ENCODE data around the gene EEFSEC. TPM values are rescaled to one million over a fixed set of nuclear protein-coding genes. Genes with fewer than 3 reads are reported as not detected.

Gene EEFSEC
- total RNA-seq, 1 donor from 2014 or later: 13.6 TPM

GRCh38 chr3:128408693-128409623 lies 255.7 kb downstream of the EEFSEC start:
- no peak for DNase-seq (ENCODE audit: low spot score)

GRCh38 chr3:128409624-128410581 lies 256.6 kb downstream of the EEFSEC start:
- no peak for DNase-seq (ENCODE audit: low spot score)

GRCh38 chr3:128410669-128411573 lies 257.6 kb downstream of the EEFSEC start:
- DNase-seq (ENCODE audit: low spot score): no peak

GRCh38 chr3:128411574-128412064 lies 258.3 kb downstream of the EEFSEC start:
- no peak for DNase-seq (ENCODE audit: low spot score)

GRCh38 chr3:128412180-128413002 lies 259.1 kb downstream of the EEFSEC start:
- no peak for DNase-seq (ENCODE audit: low spot score)

GRCh38 chr3:128413003-128413370 lies 259.7 kb downstream of the EEFSEC start:
- DNase-seq (ENCODE audit: low spot score): no peak

- no peak for DNase-seq (ENCODE audit: low spot score)
Measured at GRCh38 chr3:128413413-128414205, 260.3 kb downstream of the EEFSEC start.

- DNase-seq (ENCODE audit: low spot score): no peak
Measured at GRCh38 chr3:128415200-128415772, 262.0 kb downstream of the EEFSEC start.

- no peak for DNase-seq (ENCODE audit: low spot score)
Measured at GRCh38 chr3:128415773-128416577, 262.7 kb downstream of the EEFSEC start.

GRCh38 chr3:128416578-128417211 lies 263.4 kb downstream of the EEFSEC start:
- DNase-seq (ENCODE audit: low spot score): no peak

GRCh38 chr3:128418900-128419299 lies 265.6 kb downstream of the EEFSEC start:
- DNase-seq (ENCODE audit: low spot score): no peak

- DNase-seq (ENCODE audit: low spot score): no peak
Measured at GRCh38 chr3:128419311-128419710, 266.0 kb downstream of the EEFSEC start.

GRCh38 chr3:128420289-128420688 lies 267.0 kb downstream of the EEFSEC start:
- DNase-seq (ENCODE audit: low spot score): no peak

- DNase-seq (ENCODE audit: low spot score): no peak
Measured at GRCh38 chr3:128420720-128421438, 267.6 kb downstream of the EEFSEC start.

GRCh38 chr3:128421439-128421836 lies 268.2 kb downstream of the EEFSEC start:
- no peak for DNase-seq (ENCODE audit: low spot score)

- no peak for DNase-seq (ENCODE audit: low spot score)
Measured at GRCh38 chr3:128421966-128422365, 268.7 kb downstream of the EEFSEC start.

All from mesenteric fat pad (tissue), 1 donor.